Osteocyte (in vitro differentiated cells): Measurements from ENCODE around the gene TMEM156. TPM values are rescaled to one million over a fixed set of nuclear protein-coding genes. Genes with fewer than 3 reads are reported as not detected.

Experiments
- DNase-seq: peaks from one replicate; pipeline ENCODE4 v3.0.0; 2021; ENCODE audit warnings: mixed read lengths; ENCODE audit not compliant: unreplicated experiment; ENCODE audit errors: extremely low spot score
- H3K27ac Mint-ChIP-seq: one replicate; pipeline ENCODE4 v1.8.0; 2021; ENCODE audit warnings: mild to moderate bottlenecking, mixed read lengths; ENCODE audit not compliant: unreplicated experiment
- H3K27me3 Mint-ChIP-seq: one replicate; pipeline ENCODE4 v1.8.0; 2021; ENCODE audit warnings: mixed read lengths; ENCODE audit not compliant: unreplicated experiment
- H3K36me3 Mint-ChIP-seq: one replicate; pipeline ENCODE4 v1.8.0; 2021; ENCODE audit warnings: mixed read lengths; ENCODE audit not compliant: unreplicated experiment
- H3K4me1 Mint-ChIP-seq: one replicate; pipeline ENCODE4 v1.8.0; 2021; ENCODE audit warnings: mixed read lengths; ENCODE audit not compliant: unreplicated experiment
- H3K4me3 Mint-ChIP-seq: one replicate; pipeline ENCODE4 v1.8.0; 2021; ENCODE audit warnings: mild to moderate bottlenecking, moderate library complexity, mixed read lengths; ENCODE audit not compliant: unreplicated experiment
- H3K9me3 Mint-ChIP-seq: one replicate; pipeline ENCODE4 v1.8.0; 2021; ENCODE audit warnings: mixed read lengths; ENCODE audit not compliant: unreplicated experiment
- total RNA-seq: library from RNA; stranded (reverse); gene quantifications from 2 replicates; pipeline ENCODE4 v1.2.1, GENCODE V29; 2021
- TF ChIP-seq, protein P1 (sequence below): fragments of 200-600 bp; sonication (generic); IDR thresholded peaks from 2 replicates; pipeline ENCODE4 v1.5.0; 2021; ENCODE audit warnings: antibody characterized with exemption, mild to moderate bottlenecking, moderate library complexity

TMEM156 gene
- total RNA-seq, 1 donor from 2014 or later = not detected

DNA sequence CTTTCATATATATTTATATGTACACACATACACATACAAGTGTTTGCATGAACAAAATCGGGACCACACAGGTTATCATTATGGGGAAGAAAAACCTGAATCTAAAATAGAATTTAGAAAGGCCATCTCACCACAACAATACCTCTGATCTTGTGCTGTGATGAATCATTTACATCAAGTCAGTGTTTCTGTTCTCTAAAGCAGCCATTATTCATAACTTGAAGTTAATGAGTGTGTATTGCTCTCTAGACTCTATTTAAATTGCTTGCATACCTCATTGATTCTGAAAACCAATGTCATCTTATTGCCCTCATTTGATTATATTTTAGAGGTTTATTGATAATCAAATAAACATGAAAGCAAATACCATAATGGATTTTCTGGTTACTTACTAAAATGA lies 93.0 kb downstream of the TMEM156 start:
- H3K36me3 Mint-ChIP-seq = peaks cover 70% of the 10 kb centered on the region

DNA sequence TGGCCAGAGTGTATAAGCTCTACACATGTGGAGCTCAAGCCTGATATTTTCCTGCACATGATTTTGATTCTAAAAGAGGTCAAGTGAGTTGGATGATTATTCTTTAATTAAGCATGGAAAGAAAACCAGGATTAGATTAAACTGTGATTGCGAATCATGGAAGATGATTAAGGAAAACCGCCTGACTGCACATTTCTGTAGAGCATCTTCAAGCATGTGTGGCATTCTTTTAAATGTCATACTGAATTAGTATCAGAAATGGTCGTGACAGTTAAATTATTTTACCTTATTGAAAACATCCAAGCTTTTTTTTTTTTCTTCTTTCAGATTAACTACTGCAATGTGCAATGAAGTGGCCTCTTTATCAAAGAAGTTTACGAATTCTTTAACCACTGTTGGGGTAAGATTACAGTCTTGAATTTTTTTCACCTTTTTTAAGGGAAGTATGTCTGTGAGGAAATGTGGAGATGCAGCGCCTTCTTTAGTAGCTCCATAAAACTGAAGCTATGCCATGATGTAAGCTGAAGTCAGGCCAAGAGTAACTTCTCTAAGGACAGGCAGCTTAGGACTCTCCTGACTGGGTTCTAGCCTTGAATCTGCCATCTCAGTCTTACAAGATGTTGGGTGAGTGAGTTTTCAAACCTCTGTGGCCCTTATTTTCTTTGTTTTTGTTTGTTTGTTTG lies 96.7 kb downstream of the TMEM156 start:
- Mint-ChIP-seq H3K36me3 (peaks cover 67% of the 10 kb centered on the region), H3K27ac (no peak overlapping the region), H3K9me3 (no peaks in the 10 kb centered on the region), H3K27me3 (no peaks in the 10 kb centered on the region), H3K4me3 (no peak overlapping the region), H3K4me1 (no peaks in the 10 kb centered on the region)
- TF ChIP-seq, protein P1, sequence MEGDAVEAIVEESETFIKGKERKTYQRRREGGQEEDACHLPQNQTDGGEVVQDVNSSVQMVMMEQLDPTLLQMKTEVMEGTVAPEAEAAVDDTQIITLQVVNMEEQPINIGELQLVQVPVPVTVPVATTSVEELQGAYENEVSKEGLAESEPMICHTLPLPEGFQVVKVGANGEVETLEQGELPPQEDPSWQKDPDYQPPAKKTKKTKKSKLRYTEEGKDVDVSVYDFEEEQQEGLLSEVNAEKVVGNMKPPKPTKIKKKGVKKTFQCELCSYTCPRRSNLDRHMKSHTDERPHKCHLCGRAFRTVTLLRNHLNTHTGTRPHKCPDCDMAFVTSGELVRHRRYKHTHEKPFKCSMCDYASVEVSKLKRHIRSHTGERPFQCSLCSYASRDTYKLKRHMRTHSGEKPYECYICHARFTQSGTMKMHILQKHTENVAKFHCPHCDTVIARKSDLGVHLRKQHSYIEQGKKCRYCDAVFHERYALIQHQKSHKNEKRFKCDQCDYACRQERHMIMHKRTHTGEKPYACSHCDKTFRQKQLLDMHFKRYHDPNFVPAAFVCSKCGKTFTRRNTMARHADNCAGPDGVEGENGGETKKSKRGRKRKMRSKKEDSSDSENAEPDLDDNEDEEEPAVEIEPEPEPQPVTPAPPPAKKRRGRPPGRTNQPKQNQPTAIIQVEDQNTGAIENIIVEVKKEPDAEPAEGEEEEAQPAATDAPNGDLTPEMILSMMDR = no peak
- no peak for DNase-seq

More for the DNA sequence above, 93.0 kb downstream of the TMEM156 start:
- peaks cover 13% of the 10 kb centered on the region for H3K4me1 Mint-ChIP-seq
- TF ChIP-seq, protein P1 = no peak
- H3K27ac Mint-ChIP-seq = no peak overlapping the region
- no peaks in the 10 kb centered on the region for H3K27me3 Mint-ChIP-seq
- no peak overlapping the region for H3K4me3 Mint-ChIP-seq
- DNase-seq = no peak
- H3K9me3 Mint-ChIP-seq = no peaks in the 10 kb centered on the region

DNA sequence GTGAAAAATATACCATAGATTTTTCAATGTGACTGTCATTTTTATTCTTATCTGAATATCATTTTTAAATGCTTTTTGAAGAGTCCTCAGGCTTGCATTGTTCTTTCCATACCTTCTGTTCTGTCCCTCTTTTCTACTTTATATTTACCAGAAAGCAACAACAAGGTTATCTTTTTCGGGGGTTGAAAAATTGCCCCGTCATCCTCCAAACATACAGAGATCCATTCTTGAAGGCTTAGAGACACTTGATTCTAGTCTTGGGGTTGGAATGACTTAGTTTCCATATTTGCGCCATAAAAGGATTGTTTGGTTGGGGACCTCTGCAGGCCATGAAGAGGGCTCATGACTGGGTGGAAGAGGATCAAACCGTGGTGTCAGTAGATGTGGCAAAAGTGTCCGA lies 101.1 kb downstream of the TMEM156 start:
- H3K9me3 Mint-ChIP-seq = no peaks in the 10 kb centered on the region
- TF ChIP-seq, protein P1 = no peak
- no peaks in the 10 kb centered on the region for H3K4me1 Mint-ChIP-seq
- no peaks in the 10 kb centered on the region for H3K27me3 Mint-ChIP-seq
- H3K4me3 Mint-ChIP-seq = no peak overlapping the region
- DNase-seq = no peak
- peaks cover 66% of the 10 kb centered on the region for H3K36me3 Mint-ChIP-seq
- H3K27ac Mint-ChIP-seq = peak overlapping the region; percentile 2

- Mint-ChIP-seq H3K27ac (peak overlapping the region; percentile 5), H3K4me3 (no peak overlapping the region), H3K9me3 (no peaks in the 10 kb centered on the region), H3K36me3 (peaks cover 68% of the 10 kb centered on the region), H3K27me3 (no peaks in the 10 kb centered on the region), H3K4me1 (no peaks in the 10 kb centered on the region)
- no peak for DNase-seq
- TF ChIP-seq, protein P1 = no peak
These were observed 101.5 kb downstream of the TMEM156 start for GRCh38 chr4:38930707-38931106.

DNA sequence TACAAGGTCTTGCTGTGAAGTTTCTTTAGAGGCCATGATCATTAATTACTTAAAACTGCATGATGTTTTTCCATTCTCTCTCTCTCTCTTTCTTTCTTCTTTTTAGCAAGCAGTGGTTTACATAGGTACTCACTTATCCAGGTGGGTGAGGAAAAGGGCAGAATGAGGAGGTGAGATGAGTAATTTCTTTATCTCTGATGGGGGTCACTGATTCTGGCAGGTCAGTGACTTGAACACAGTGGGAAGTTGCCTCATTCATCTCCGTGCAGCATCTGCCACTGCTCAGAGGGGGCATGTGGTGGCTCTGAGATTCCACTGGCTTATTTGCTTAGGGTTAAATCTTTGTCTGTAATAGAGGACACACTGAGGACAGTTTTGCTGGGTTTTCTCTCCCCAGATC lies 102.0 kb downstream of the TMEM156 start:
- DNase-seq = no peak
- H3K27ac Mint-ChIP-seq = peak overlapping the region; percentile 5
- H3K4me1 Mint-ChIP-seq = no peaks in the 10 kb centered on the region
- H3K9me3 Mint-ChIP-seq = no peaks in the 10 kb centered on the region
- H3K27me3 Mint-ChIP-seq = no peaks in the 10 kb centered on the region
- peaks cover 66% of the 10 kb centered on the region for H3K36me3 Mint-ChIP-seq
- H3K4me3 Mint-ChIP-seq = no peak overlapping the region
- TF ChIP-seq, protein P1 = no peak
